ENCODE results near the gene GRM5.

Gene GRM5

DNA sequence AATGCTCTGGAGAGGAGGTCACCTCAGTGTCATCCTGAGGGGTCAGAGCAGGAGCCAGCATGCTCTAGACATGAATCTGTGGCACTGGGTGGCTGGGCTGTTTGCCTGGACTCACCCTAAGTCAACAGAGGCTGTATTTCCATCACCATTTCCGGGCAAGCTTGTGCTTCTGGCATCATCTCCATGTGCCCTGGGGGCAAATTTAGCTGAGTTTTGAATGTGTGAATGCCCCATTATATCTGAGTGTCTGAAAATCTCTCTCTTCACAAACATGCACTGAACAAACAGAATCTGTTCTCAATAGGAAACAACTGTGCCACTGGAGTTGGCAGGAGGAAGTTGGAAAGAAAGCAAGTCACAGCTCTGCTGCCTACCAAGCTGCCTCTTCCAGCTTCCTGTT is 356.2 kb downstream of the GRM5 start:
- no peaks in the 10 kb centered on the region for H3K9me3 ChIP-seq (ENCODE audit: low read length)

GRCh38 chr11:88704485-88704884 is 361.3 kb downstream of the GRM5 start:
- H4K20me1 ChIP-seq (ENCODE audit: insufficient read depth, low read length) = no peaks in the 10 kb centered on the region
- no peak overlapping the region for H3K4me2 ChIP-seq (ENCODE audit: low read length)
- H3K79me2 ChIP-seq (ENCODE audit: insufficient read depth, low read length) = no peaks in the 10 kb centered on the region
- H3K4me1 ChIP-seq (ENCODE audit: insufficient read depth, low read length, severe bottlenecking) = no peaks in the 10 kb centered on the region
- TF ChIP-seq EZH2 (IDR thresholded peaks at IDR 0.05; ENCODE audit: borderline replicate concordance, low read length) (no peak), CTCF (IDR thresholded peaks at IDR 0.05; ENCODE audit: low read length) (no peak)
- H3F3A ChIP-seq (ENCODE audit: insufficient read depth, low read length) = no peaks in the 10 kb centered on the region
- H3K36me3 ChIP-seq (ENCODE audit: insufficient read depth, low read length) = no peaks in the 10 kb centered on the region
- H3K27ac ChIP-seq (ENCODE audit: low read depth, low read length, poor library complexity, severe bottlenecking) = no peak overlapping the region
- H3K9ac ChIP-seq (ENCODE audit: low read length) = no peak overlapping the region
- no peak overlapping the region for H3K4me3 ChIP-seq (ENCODE audit: low read depth, low read length, poor library complexity, severe bottlenecking)
- no peaks in the 10 kb centered on the region for H3K9me3 ChIP-seq (ENCODE audit: low read length)
- no peaks in the 10 kb centered on the region for H3K27me3 ChIP-seq (ENCODE audit: insufficient read depth, low read length)
- no peak overlapping the region for H2AFZ ChIP-seq (ENCODE audit: low read length)
- H3K9me2 ChIP-seq (ENCODE audit: low read depth, low read length) = no peaks in the 10 kb centered on the region

More for the DNA sequence above, 356.2 kb downstream of the GRM5 start:
- H3K9ac ChIP-seq (ENCODE audit: low read length) = no peak overlapping the region
- H3K4me2 ChIP-seq (ENCODE audit: low read length) = no peak overlapping the region
- H3K36me3 ChIP-seq (ENCODE audit: insufficient read depth, low read length) = no peaks in the 10 kb centered on the region
- H4K20me1 ChIP-seq (ENCODE audit: insufficient read depth, low read length) = no peaks in the 10 kb centered on the region
- TF ChIP-seq EZH2 (IDR thresholded peaks at IDR 0.05; ENCODE audit: borderline replicate concordance, low read length) (no peak), CTCF (IDR thresholded peaks at IDR 0.05; ENCODE audit: low read length) (no peak)
- no peaks in the 10 kb centered on the region for H3K4me1 ChIP-seq (ENCODE audit: insufficient read depth, low read length, severe bottlenecking)
- H3F3A ChIP-seq (ENCODE audit: insufficient read depth, low read length) = no peaks in the 10 kb centered on the region
- no peaks in the 10 kb centered on the region for H3K27me3 ChIP-seq (ENCODE audit: insufficient read depth, low read length)
- H3K4me3 ChIP-seq (ENCODE audit: low read depth, low read length, poor library complexity, severe bottlenecking) = no peak overlapping the region
- no peak overlapping the region for H3K27ac ChIP-seq (ENCODE audit: low read depth, low read length, poor library complexity, severe bottlenecking)
- H3K79me2 ChIP-seq (ENCODE audit: insufficient read depth, low read length) = no peaks in the 10 kb centered on the region
- H3K9me2 ChIP-seq (ENCODE audit: low read depth, low read length) = no peaks in the 10 kb centered on the region
- no peak overlapping the region for H2AFZ ChIP-seq (ENCODE audit: low read length)

DNA sequence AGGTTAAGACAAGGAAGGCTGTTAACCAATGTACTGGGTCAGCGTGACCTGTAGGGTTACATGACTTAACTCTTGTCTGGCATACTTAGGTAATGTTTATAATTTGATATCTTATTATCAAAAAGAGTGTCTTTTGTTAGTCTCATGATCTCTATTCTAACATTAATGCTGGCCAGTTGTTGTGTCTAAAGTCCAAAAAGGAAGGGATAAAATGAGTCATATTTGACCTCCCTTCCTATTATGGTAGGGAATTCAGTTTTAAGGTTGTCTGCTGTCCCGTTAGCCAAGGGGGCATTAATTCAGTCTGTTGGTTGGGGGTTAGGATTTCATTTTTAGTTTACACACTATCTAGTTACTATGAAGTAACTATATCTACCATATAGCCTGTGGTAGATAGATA is 364.0 kb downstream of the GRM5 start:
- H3F3A ChIP-seq (ENCODE audit: insufficient read depth, low read length) = no peaks in the 10 kb centered on the region
- H2AFZ ChIP-seq (ENCODE audit: low read length) = no peak overlapping the region
- TF ChIP-seq EZH2 (IDR thresholded peaks at IDR 0.05; ENCODE audit: borderline replicate concordance, low read length) (no peak), CTCF (IDR thresholded peaks at IDR 0.05; ENCODE audit: low read length) (no peak)
- H3K4me1 ChIP-seq (ENCODE audit: insufficient read depth, low read length, severe bottlenecking) = no peaks in the 10 kb centered on the region
- H3K9ac ChIP-seq (ENCODE audit: low read length) = no peak overlapping the region
- H3K9me2 ChIP-seq (ENCODE audit: low read depth, low read length) = no peaks in the 10 kb centered on the region
- H3K4me2 ChIP-seq (ENCODE audit: low read length) = no peak overlapping the region
- H3K27me3 ChIP-seq (ENCODE audit: insufficient read depth, low read length) = no peaks in the 10 kb centered on the region
- no peaks in the 10 kb centered on the region for H4K20me1 ChIP-seq (ENCODE audit: insufficient read depth, low read length)
- no peaks in the 10 kb centered on the region for H3K36me3 ChIP-seq (ENCODE audit: insufficient read depth, low read length)
- H3K4me3 ChIP-seq (ENCODE audit: low read depth, low read length, poor library complexity, severe bottlenecking) = no peak overlapping the region
- H3K9me3 ChIP-seq (ENCODE audit: low read length) = no peaks in the 10 kb centered on the region
- no peak overlapping the region for H3K27ac ChIP-seq (ENCODE audit: low read depth, low read length, poor library complexity, severe bottlenecking)
- no peaks in the 10 kb centered on the region for H3K79me2 ChIP-seq (ENCODE audit: insufficient read depth, low read length)
